ENCODE results near the gene USP9X.

Gene USP9X

DNA sequence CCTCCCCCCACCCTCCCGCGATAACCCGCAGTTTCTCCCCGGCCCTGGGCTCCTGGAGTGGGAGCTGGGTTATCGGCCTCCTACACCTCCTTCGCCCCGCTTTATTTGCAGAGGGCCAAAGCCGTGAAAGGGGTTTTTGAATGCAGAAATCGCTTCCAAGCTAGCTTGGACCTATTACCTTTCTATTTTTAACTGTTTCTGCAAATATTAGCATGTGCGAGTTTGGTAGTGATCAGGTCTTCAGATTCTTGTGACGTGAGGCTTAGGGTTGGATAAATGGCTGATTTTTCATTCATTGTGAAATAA is 1.3 kb downstream of the USP9X start:
- TF ChIP-seq CTCF (IDR thresholded peaks at IDR 0.05; ENCODE audit: extremely low read depth, missing control alignments) = no peak
- no peak for DNase-seq (ENCODE audit: low spot score)

- no peak for TF ChIP-seq CTCF (IDR thresholded peaks at IDR 0.05; ENCODE audit: extremely low read depth, missing control alignments)
- DNase-seq (ENCODE audit: low spot score) = no peak
These were observed 2.0 kb downstream of the USP9X start for GRCh38 chrX:41087201-41087600.

DNA sequence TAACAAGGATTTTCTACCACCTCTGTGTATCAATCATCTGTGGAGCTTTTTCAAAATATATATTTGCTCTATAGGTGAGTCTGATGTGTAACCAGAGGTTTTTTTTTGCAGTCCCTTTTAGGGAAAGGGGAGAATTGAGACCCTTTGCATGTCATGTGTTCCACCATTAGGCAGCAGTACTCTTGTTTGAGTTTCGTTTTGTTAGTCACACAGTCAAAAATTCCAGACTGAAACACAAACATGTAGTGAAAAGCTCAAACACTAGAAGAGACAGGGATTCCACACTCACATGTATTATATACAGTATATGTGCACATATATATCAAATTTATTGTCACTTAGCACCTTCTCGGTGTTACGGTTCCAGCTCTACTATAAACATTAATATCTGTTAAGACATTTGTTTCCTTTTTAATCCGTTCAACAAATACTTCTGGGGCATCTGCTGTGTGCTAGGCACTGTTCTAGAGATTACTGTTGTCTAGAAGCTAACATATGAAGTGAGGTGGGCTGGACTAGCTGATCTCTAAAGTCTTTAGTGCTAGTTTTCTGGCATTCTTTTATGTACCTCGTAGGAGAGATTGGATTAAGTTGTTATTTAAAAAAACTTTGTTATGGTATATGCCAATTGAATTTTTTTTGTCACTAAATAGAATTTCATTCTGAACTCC is 5.5 kb downstream of the USP9X start:
- DNase-seq (ENCODE audit: low spot score) = no peak
- TF ChIP-seq CTCF (IDR thresholded peaks at IDR 0.05; ENCODE audit: extremely low read depth, missing control alignments) = no peak

- no peak for DNase-seq (ENCODE audit: low spot score)
- TF ChIP-seq CTCF (IDR thresholded peaks at IDR 0.05; ENCODE audit: extremely low read depth, missing control alignments) = no peak
These were observed 7.5 kb downstream of the USP9X start for GRCh38 chrX:41092776-41093175.

- DNase-seq (ENCODE audit: low spot score) = no peak
- no peak for TF ChIP-seq CTCF (IDR thresholded peaks at IDR 0.05; ENCODE audit: extremely low read depth, missing control alignments)
These were observed 9.9 kb downstream of the USP9X start for GRCh38 chrX:41095174-41095573.

- no peak for DNase-seq (ENCODE audit: low spot score)
- TF ChIP-seq CTCF (IDR thresholded peaks at IDR 0.05; ENCODE audit: extremely low read depth, missing control alignments) = no peak
These were observed 10.7 kb downstream of the USP9X start for GRCh38 chrX:41095908-41096307.

GRCh38 chrX:41096339-41096955 is 11.2 kb downstream of the USP9X start:
- no peak for DNase-seq (ENCODE audit: low spot score)
- TF ChIP-seq CTCF (IDR thresholded peaks at IDR 0.05; ENCODE audit: extremely low read depth, missing control alignments) = no peak
